ENCODE measurements around the gene FNBP1.

- TF ChIP-seq EZH2 (IDR thresholded peaks at IDR 0.05; ENCODE audit: insufficient read depth, poor library complexity, severe bottlenecking) (no peak), EZH2phosphoT487 (IDR thresholded peaks at IDR 0.05; ENCODE audit: insufficient read depth, low read depth) (no peak)
These were observed at the start of gene FNBP1 for GRCh38 chr9:130042885-130043653.

Measured in GM23248 (cell line).